Loucy (cell line): ENCODE results near the gene GBP2.
"Not testable (repeated sequence)": the region's sequence is repeated elsewhere in the genome, so short reads cannot be mapped to it uniquely, and the experiment has no call there.

Source experiments
- H2AFZ ChIP-seq: fragments of 200-600 bp; sonication (generic); 2 replicates; pipeline ENCODE4 v1.6.0; 2016; ENCODE audit warnings: antibody characterized with exemption, mild to moderate bottlenecking, low read length, moderate library complexity
- H3F3A ChIP-seq: fragments of 200-600 bp; 2 replicates; pipeline ENCODE4 v1.6.0; 2016; ENCODE audit warnings: antibody characterized with exemption, low read depth, mild to moderate bottlenecking
- H3K27me3 ChIP-seq: fragments of 200-600 bp; sonication (generic); 2 replicates; pipeline ENCODE4 v1.6.1; 2014; ENCODE audit warnings: low read length, mild to moderate bottlenecking; ENCODE audit not compliant: insufficient read depth, poor library complexity, severe bottlenecking
- H3K36me3 ChIP-seq: fragments of 200-600 bp; sonication (generic); 2 replicates; pipeline ENCODE4 v1.6.1; 2016; ENCODE audit warnings: low read length; ENCODE audit not compliant: insufficient read depth
- H3K4me1 ChIP-seq: fragments of 200-600 bp; sonication (generic); 2 replicates; pipeline ENCODE4 v1.5.1; 2014; ENCODE audit warnings: low read length, mild to moderate bottlenecking; ENCODE audit not compliant: insufficient read depth, poor library complexity, severe bottlenecking
- H3K4me2 ChIP-seq: fragments of 200-600 bp; sonication (generic); 2 replicates; pipeline ENCODE4 v1.6.0; 2014; ENCODE audit warnings: antibody characterized with exemption, low read length, low read depth, mild to moderate bottlenecking; ENCODE audit not compliant: poor library complexity, severe bottlenecking
- H3K4me3 ChIP-seq: fragments of 200-600 bp; sonication (generic); 2 replicates; pipeline ENCODE4 v1.5.1; 2014; ENCODE audit warnings: low read length, mild to moderate bottlenecking, mixed read lengths; ENCODE audit not compliant: poor library complexity, severe bottlenecking
- H3K79me2 ChIP-seq: fragments of 200-600 bp; sonication (generic); 2 replicates; pipeline ENCODE4 v1.6.1; 2014; ENCODE audit warnings: low read length; ENCODE audit not compliant: insufficient read depth
- H3K9ac ChIP-seq: fragments of 200-600 bp; sonication (generic); 2 replicates; pipeline ENCODE4 v1.6.0; 2014; ENCODE audit warnings: mild to moderate bottlenecking, low read depth, low read length, moderate library complexity; ENCODE audit not compliant: poor library complexity, severe bottlenecking
- H3K9me2 ChIP-seq: fragments of 200-600 bp; sonication (generic); replicated peaks from 2 replicates; pipeline ENCODE4 v1.6.1; 2016; ENCODE audit warnings: low read depth, low read length, mixed read lengths
- H3K9me3 ChIP-seq: fragments of 200-600 bp; sonication (generic); 2 replicates; pipeline ENCODE4 v1.6.1; 2014; ENCODE audit warnings: mild to moderate bottlenecking, antibody characterized with exemption, low read length, low read depth; ENCODE audit not compliant: insufficient read depth
- H4K20me1 ChIP-seq: fragments of 200-600 bp; sonication (generic); 2 replicates; pipeline ENCODE4 v1.6.0; 2014; ENCODE audit warnings: antibody characterized with exemption, low read length, mild to moderate bottlenecking; ENCODE audit not compliant: insufficient read depth, poor library complexity, severe bottlenecking
- CTCF ChIP-seq: fragments of 200-600 bp; sonication (generic); conservative IDR thresholded peaks from 2 replicates; pipeline ENCODE4 v1.5.1; 2014; ENCODE audit warnings: mild to moderate bottlenecking, antibody characterized with exemption, low read length
- EZH2phosphoT487 ChIP-seq: fragments of 200-600 bp; IDR thresholded peaks from 2 replicates; pipeline ENCODE4 v1.6.1; 2018; ENCODE audit warnings: antibody characterized with exemption, mild to moderate bottlenecking, moderate library complexity, borderline replicate concordance

Gene GBP2

GRCh38 chr1:89085781-89086180 is 40.1 kb downstream of the GBP2 start:
- Histone ChIP-seq H3K4me1 (no peaks in the 10 kb centered on the region), H3K9ac (no peak overlapping the region), H3K27me3 (no peaks in the 10 kb centered on the region), H2AFZ (no peak overlapping the region), H3K4me3 (no peak overlapping the region), H3K9me3 (0 out of 2 replicates have a peak, but pooled peaks cover 4% of the 10 kb centered on the region), H4K20me1 (no peaks in the 10 kb centered on the region), H3K9me2 (no peaks in the 10 kb centered on the region), H3K4me2 (no peak overlapping the region), H3F3A (no peaks in the 10 kb centered on the region), H3K36me3 (no peaks in the 10 kb centered on the region), H3K79me2 (no peaks in the 10 kb centered on the region)
- TF ChIP-seq CTCF = peak; percentile 68
- TF ChIP-seq EZH2phosphoT487 = no peak

DNA sequence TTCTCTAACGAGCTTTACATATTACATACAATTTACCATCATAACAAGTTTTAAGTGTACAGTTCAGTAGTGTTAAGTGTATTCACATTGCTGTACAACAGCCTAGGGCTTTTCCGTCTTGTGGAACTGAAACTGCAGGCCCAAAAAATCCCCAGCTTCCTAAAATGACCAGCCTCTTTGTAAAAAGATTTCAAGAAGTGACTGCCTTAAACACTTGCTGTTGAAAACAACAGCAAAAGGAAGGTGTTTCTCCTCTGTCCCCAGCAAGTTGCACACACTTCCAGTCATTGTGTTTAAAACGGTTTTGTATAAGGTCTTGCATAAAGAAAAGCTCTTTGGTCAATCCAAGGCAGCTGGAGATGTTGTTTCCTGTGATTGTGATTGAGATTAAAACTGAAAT is 44.9 kb downstream of the GBP2 start:
- Histone ChIP-seq H3K27me3 (no peaks in the 10 kb centered on the region), H3K79me2 (no peaks in the 10 kb centered on the region), H3K4me1 (no peaks in the 10 kb centered on the region), H2AFZ (no peak overlapping the region), H3F3A (no peaks in the 10 kb centered on the region), H3K9ac (no peak overlapping the region), H3K36me3 (no peaks in the 10 kb centered on the region), H3K4me3 (no peak overlapping the region), H3K4me2 (no peak overlapping the region), H3K9me2 (no peaks in the 10 kb centered on the region), H4K20me1 (no peaks in the 10 kb centered on the region), H3K9me3 (peaks cover 11% of the 10 kb centered on the region; the same call in 1 of the 2 replicates)
- TF ChIP-seq EZH2phosphoT487 (no peak), CTCF (no peak)

DNA sequence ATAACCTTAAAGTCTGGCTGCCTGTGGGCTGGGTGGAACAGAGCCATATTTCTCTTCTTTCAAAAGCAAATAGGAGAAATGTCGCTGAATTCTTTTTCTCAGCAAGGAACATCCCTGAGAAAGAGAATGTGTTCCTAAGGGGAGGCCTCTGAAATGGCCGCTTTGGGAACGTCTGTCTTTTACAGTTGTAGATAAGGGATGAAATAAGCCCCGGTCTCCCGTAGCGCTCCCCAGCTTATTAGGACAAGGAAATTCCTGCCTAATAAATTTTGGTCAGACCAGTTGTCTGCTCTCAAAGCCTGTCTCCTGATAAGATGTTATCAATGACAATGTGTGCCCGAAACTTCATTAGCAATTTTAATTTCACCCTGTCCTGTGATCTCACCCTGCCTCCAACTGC is 45.8 kb downstream of the GBP2 start:
- H3K36me3 ChIP-seq, H3K9ac ChIP-seq, H3F3A ChIP-seq, H3K27me3 ChIP-seq, H3K9me2 ChIP-seq, H4K20me1 ChIP-seq, H3K4me1 ChIP-seq, H3K79me2 ChIP-seq, H3K4me3 ChIP-seq, H3K4me2 ChIP-seq, H2AFZ ChIP-seq: not testable (repeated sequence)
- H3K9me3 ChIP-seq = peaks cover 11% of the 10 kb centered on the region; the same call in 1 of the 2 replicates

- not testable (repeated sequence) for H3K4me3 ChIP-seq, H3K36me3 ChIP-seq, H3K27me3 ChIP-seq, H3K9ac ChIP-seq, H3F3A ChIP-seq, H3K4me1 ChIP-seq, H3K4me2 ChIP-seq, H3K9me2 ChIP-seq, H2AFZ ChIP-seq, H3K9me3 ChIP-seq, H3K79me2 ChIP-seq, H4K20me1 ChIP-seq
Observed at GRCh38 chr1:89072466-89073065, 53.3 kb downstream of the GBP2 start.
